ENCODE measurements around the gene CCDC85A. TPM values are rescaled to one million over a fixed set of nuclear protein-coding genes. Genes with fewer than 3 reads are reported as not detected.

CCDC85A gene
- total RNA-seq, 1 experiment from 2014 or later = 0.10 TPM

DNA sequence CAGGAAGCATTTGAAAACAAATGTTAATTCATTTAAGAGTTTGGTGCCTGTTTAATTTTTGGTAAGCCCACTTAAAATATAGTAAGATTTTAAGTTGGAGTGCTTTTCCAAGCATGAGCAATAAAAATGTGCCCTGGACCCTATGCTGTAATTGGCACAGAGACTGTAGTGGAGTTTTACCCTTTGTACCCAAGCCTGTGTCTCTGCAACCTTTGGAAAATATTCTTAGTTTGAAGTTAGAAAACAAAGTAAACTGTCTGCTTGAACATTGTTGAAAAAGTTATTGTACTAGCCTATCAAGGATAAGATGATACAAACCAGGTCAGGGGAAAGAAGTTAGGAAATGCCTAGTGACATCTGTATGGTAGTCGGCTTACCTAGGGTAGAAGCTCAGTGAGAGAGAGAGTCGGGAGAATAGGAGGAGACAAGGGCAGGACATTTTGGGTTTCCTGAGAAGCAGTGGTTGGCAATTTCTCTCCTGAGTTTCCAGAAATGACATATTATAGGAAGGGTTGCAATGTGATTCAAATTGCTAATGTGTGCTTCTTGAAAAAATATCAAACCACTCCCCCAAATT lies 66.5 kb downstream of the CCDC85A start:
- Histone ChIP-seq H2AFZ (ENCODE audit: low read depth, low read length, poor library complexity, severe bottlenecking) (no peak overlapping the region), H3K27me3 (ENCODE audit: insufficient read depth, low read length) (no peaks in the 10 kb centered on the region), H3K4me2 (ENCODE audit: low read length) (no peak overlapping the region), H4K20me1 (ENCODE audit: insufficient read depth) (no peaks in the 10 kb centered on the region), H3K9me3 (ENCODE audit: control insufficient read depth in 1 of 2, insufficient read depth in 1 of 2, low read depth in 1 of 2, low read length in 2 of 2) (no peaks in the 10 kb centered on the region), H3K79me2 (ENCODE audit: insufficient read depth, low read length) (no peaks in the 10 kb centered on the region), H3K36me3 (ENCODE audit: control insufficient read depth in 1 of 2, insufficient read depth in 2 of 2, low read length in 2 of 2) (no peaks in the 10 kb centered on the region), H3K9ac (ENCODE audit: low read length) (no peak overlapping the region), H3K9me2 (ENCODE audit: insufficient read depth) (no peaks in the 10 kb centered on the region), H3K4me1 (ENCODE audit: control insufficient read depth in 1 of 2, insufficient read depth in 2 of 2, low read length in 2 of 2) (no peaks in the 10 kb centered on the region), H3K4me3 (replicated peaks in 1 of 2; ENCODE audit: low read depth in 1 of 2, low read length in 2 of 2) (no peak overlapping the region), H3K27ac (ENCODE audit: low read depth, low read length) (no peak overlapping the region)
- no peak for TF ChIP-seq EZH2phosphoT487 (IDR thresholded peaks at IDR 0.05; ENCODE audit: borderline replicate concordance)
- TF ChIP-seq EZH2 (IDR thresholded peaks at IDR 0.05) = no peak
- TF ChIP-seq ZNF274 (IDR thresholded peaks at IDR 0.05; ENCODE audit: low read depth, low read length) = no peak
- TF ChIP-seq EGR1 (IDR thresholded peaks at IDR 0.05; ENCODE audit: low read depth) = no peak
- TF ChIP-seq, protein P1, sequence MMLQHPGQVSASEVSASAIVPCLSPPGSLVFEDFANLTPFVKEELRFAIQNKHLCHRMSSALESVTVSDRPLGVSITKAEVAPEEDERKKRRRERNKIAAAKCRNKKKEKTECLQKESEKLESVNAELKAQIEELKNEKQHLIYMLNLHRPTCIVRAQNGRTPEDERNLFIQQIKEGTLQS (IDR thresholded peaks at IDR 0.05) = no peak
- no peak for TF ChIP-seq CEBPB (IDR thresholded peaks at IDR 0.05; ENCODE audit: low read depth)
- RAD21 ChIA-PET (ENCODE audit: low non-redundant PET in 1 of 2, low total read pairs in 2 of 2, uncharacterized antibody in 2 of 2, unreplicated experiment in 2 of 2) = no interaction called here
- POLR2A ChIA-PET = no interaction called here
- intact Hi-C loops (cut with micrococcal nuclease) = no loop called here
- no peak for DNase-seq (ENCODE audit: low read depth, low spot score)
- CTCF ChIA-PET = no interaction called here
- no TSS peak for BruUV-seq (replicated peaks)
- ATAC-seq = no peak

DNA sequence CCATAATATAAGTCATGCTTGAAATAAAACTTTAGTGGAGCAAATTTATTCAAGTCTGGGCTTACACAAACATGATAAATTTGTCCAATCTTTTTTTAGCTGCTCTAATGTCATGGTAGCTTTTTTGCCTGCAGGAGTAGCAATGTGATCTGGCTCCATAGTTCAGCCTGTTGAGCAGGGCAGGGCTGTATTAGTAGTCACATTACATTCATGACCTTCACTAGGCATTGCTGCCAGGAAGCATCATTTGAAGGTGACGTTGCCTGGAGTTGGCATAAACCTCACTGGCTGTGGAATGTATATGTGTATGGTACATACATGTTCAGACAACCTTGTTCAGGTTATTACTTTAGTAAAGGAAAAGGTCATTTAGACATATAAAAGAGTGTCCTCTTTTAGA lies 76.6 kb downstream of the CCDC85A start:
- intact Hi-C loops (cut with micrococcal nuclease) = no loop called here
- H3K27ac ChIP-seq (ENCODE audit: low read depth, low read length) = no peak overlapping the region
- RAD21 ChIA-PET (ENCODE audit: low non-redundant PET in 1 of 2, low total read pairs in 2 of 2, uncharacterized antibody in 2 of 2, unreplicated experiment in 2 of 2) = no interaction called here
- no peak overlapping the region for H2AFZ ChIP-seq (ENCODE audit: low read depth, low read length, poor library complexity, severe bottlenecking)
- H3K9me2 ChIP-seq (ENCODE audit: insufficient read depth) = no peaks in the 10 kb centered on the region; the same call in 1 of the 2 replicates
- no peak overlapping the region for H3K4me3 ChIP-seq (replicated peaks in 1 of 2; ENCODE audit: low read depth in 1 of 2, low read length in 2 of 2)
- POLR2A ChIA-PET = no interaction called here
- H3K27me3 ChIP-seq (ENCODE audit: insufficient read depth, low read length) = no peaks in the 10 kb centered on the region
- H3K79me2 ChIP-seq (ENCODE audit: insufficient read depth, low read length) = no peaks in the 10 kb centered on the region
- H3K4me2 ChIP-seq (ENCODE audit: low read length) = no peak overlapping the region
- no peaks in the 10 kb centered on the region for H3K9me3 ChIP-seq (ENCODE audit: control insufficient read depth in 1 of 2, insufficient read depth in 1 of 2, low read depth in 1 of 2, low read length in 2 of 2)
- DNase-seq (ENCODE audit: low read depth, low spot score) (no peak), ATAC-seq (no peak)
- H3K9ac ChIP-seq (ENCODE audit: low read length) = no peak overlapping the region
- CTCF ChIA-PET = no interaction called here
- no TSS peak for BruUV-seq (replicated peaks)
- no peaks in the 10 kb centered on the region for H4K20me1 ChIP-seq (ENCODE audit: insufficient read depth)
- no peak for TF ChIP-seq EZH2phosphoT487 (IDR thresholded peaks at IDR 0.05; ENCODE audit: borderline replicate concordance)
- TF ChIP-seq, protein P2, sequence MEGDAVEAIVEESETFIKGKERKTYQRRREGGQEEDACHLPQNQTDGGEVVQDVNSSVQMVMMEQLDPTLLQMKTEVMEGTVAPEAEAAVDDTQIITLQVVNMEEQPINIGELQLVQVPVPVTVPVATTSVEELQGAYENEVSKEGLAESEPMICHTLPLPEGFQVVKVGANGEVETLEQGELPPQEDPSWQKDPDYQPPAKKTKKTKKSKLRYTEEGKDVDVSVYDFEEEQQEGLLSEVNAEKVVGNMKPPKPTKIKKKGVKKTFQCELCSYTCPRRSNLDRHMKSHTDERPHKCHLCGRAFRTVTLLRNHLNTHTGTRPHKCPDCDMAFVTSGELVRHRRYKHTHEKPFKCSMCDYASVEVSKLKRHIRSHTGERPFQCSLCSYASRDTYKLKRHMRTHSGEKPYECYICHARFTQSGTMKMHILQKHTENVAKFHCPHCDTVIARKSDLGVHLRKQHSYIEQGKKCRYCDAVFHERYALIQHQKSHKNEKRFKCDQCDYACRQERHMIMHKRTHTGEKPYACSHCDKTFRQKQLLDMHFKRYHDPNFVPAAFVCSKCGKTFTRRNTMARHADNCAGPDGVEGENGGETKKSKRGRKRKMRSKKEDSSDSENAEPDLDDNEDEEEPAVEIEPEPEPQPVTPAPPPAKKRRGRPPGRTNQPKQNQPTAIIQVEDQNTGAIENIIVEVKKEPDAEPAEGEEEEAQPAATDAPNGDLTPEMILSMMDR (IDR thresholded peaks at IDR 0.05 in 2 of 3, conservative IDR thresholded peaks at IDR 0.05 in 1 of 3; ENCODE audit: borderline replicate concordance in 1 of 3, insufficient read depth in 1 of 3, low read depth in 2 of 3, low read length in 2 of 3) = no peak
- TF ChIP-seq, protein P3, sequence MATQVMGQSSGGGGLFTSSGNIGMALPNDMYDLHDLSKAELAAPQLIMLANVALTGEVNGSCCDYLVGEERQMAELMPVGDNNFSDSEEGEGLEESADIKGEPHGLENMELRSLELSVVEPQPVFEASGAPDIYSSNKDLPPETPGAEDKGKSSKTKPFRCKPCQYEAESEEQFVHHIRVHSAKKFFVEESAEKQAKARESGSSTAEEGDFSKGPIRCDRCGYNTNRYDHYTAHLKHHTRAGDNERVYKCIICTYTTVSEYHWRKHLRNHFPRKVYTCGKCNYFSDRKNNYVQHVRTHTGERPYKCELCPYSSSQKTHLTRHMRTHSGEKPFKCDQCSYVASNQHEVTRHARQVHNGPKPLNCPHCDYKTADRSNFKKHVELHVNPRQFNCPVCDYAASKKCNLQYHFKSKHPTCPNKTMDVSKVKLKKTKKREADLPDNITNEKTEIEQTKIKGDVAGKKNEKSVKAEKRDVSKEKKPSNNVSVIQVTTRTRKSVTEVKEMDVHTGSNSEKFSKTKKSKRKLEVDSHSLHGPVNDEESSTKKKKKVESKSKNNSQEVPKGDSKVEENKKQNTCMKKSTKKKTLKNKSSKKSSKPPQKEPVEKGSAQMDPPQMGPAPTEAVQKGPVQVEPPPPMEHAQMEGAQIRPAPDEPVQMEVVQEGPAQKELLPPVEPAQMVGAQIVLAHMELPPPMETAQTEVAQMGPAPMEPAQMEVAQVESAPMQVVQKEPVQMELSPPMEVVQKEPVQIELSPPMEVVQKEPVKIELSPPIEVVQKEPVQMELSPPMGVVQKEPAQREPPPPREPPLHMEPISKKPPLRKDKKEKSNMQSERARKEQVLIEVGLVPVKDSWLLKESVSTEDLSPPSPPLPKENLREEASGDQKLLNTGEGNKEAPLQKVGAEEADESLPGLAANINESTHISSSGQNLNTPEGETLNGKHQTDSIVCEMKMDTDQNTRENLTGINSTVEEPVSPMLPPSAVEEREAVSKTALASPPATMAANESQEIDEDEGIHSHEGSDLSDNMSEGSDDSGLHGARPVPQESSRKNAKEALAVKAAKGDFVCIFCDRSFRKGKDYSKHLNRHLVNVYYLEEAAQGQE (IDR thresholded peaks at IDR 0.05; ENCODE audit: low read depth) = no peak
- no peak for TF ChIP-seq POLR2AphosphoS5 (IDR thresholded peaks at IDR 0.05; ENCODE audit: low read depth, low read length)
- no peak for TF ChIP-seq EGR1 (IDR thresholded peaks at IDR 0.05; ENCODE audit: low read depth)
- TF ChIP-seq ZNF274 (IDR thresholded peaks at IDR 0.05; ENCODE audit: low read depth, low read length) = no peak
- no peak for TF ChIP-seq SIN3A (IDR thresholded peaks at IDR 0.05; ENCODE audit: low read depth)
- H3K36me3 ChIP-seq (ENCODE audit: control insufficient read depth in 1 of 2, insufficient read depth in 2 of 2, low read length in 2 of 2) = no peaks in the 10 kb centered on the region
- no peaks in the 10 kb centered on the region for H3K4me1 ChIP-seq (ENCODE audit: control insufficient read depth in 1 of 2, insufficient read depth in 2 of 2, low read length in 2 of 2)

Data from HCT116 (cell line).